ENCODE results near the gene EMILIN3. TPM values are rescaled to one million over a fixed set of nuclear protein-coding genes. Genes with fewer than 3 reads are reported as not detected.

The EMILIN3 gene
- total RNA-seq, 1 experiment from 2014 or later = not detected

GRCh38 chr20:41394931-41395666, 28.5 kb upstream of the EMILIN3 start:
- RAD21 ChIA-PET (ENCODE audit: low non-redundant PET in 1 of 2, low total read pairs in 2 of 2, uncharacterized antibody in 2 of 2, unreplicated experiment in 2 of 2) = no interaction called here
- no peak for ATAC-seq
- TF ChIP-seq YY1 (IDR thresholded peaks at IDR 0.05; ENCODE audit: extremely low read depth, insufficient replicate concordance, low read depth, low read length) = no peak
- no peak for TF ChIP-seq POLR2A (IDR thresholded peaks at IDR 0.05; ENCODE audit: borderline replicate concordance, extremely low read depth, insufficient read depth, insufficient read length)
- TF ChIP-seq SP1 (IDR thresholded peaks at IDR 0.05; ENCODE audit: low read depth) = no peak
- no peak for TF ChIP-seq JUND (IDR thresholded peaks at IDR 0.05)
- TF ChIP-seq EZH2 (IDR thresholded peaks at IDR 0.05) = no peak
- no peak for TF ChIP-seq SIN3A (IDR thresholded peaks at IDR 0.05; ENCODE audit: low read depth)
- TF ChIP-seq, protein P1, sequence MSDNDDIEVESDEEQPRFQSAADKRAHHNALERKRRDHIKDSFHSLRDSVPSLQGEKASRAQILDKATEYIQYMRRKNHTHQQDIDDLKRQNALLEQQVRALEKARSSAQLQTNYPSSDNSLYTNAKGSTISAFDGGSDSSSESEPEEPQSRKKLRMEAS (IDR thresholded peaks at IDR 0.05) = no peak
- TF ChIP-seq CBX3 (IDR thresholded peaks at IDR 0.05; ENCODE audit: low read depth) = no peak
- TF ChIP-seq, protein P2, sequence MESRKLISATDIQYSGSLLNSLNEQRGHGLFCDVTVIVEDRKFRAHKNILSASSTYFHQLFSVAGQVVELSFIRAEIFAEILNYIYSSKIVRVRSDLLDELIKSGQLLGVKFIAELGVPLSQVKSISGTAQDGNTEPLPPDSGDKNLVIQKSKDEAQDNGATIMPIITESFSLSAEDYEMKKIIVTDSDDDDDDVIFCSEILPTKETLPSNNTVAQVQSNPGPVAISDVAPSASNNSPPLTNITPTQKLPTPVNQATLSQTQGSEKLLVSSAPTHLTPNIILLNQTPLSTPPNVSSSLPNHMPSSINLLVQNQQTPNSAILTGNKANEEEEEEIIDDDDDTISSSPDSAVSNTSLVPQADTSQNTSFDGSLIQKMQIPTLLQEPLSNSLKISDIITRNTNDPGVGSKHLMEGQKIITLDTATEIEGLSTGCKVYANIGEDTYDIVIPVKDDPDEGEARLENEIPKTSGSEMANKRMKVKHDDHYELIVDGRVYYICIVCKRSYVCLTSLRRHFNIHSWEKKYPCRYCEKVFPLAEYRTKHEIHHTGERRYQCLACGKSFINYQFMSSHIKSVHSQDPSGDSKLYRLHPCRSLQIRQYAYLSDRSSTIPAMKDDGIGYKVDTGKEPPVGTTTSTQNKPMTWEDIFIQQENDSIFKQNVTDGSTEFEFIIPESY (IDR thresholded peaks at IDR 0.05; ENCODE audit: extremely low read depth, insufficient replicate concordance, low read length) = no peak
- TF ChIP-seq RAD21 (IDR thresholded peaks at IDR 0.05; ENCODE audit: low read depth) = no peak
- no peak for TF ChIP-seq ELF1 (IDR thresholded peaks at IDR 0.05; ENCODE audit: borderline replicate concordance, low read depth)
- no peak for TF ChIP-seq EGR1 (IDR thresholded peaks at IDR 0.05; ENCODE audit: low read depth)
- no peak for TF ChIP-seq EZH2phosphoT487 (IDR thresholded peaks at IDR 0.05; ENCODE audit: borderline replicate concordance)
- no peak for TF ChIP-seq ZNF274 (IDR thresholded peaks at IDR 0.05; ENCODE audit: low read depth, low read length)
- no peak for TF ChIP-seq POLR2AphosphoS5 (IDR thresholded peaks at IDR 0.05; ENCODE audit: low read depth, low read length)
- Histone ChIP-seq H3K4me1 (ENCODE audit: control insufficient read depth in 1 of 2, insufficient read depth in 2 of 2, low read length in 2 of 2) (no peaks in the 10 kb centered on the region), H4K20me1 (ENCODE audit: insufficient read depth) (no peaks in the 10 kb centered on the region), H3K36me3 (ENCODE audit: control insufficient read depth in 1 of 2, insufficient read depth in 2 of 2, low read length in 2 of 2) (no peaks in the 10 kb centered on the region), H3K9me3 (ENCODE audit: control insufficient read depth in 1 of 2, insufficient read depth in 1 of 2, low read depth in 1 of 2, low read length in 2 of 2) (no peaks in the 10 kb centered on the region), H3K9me2 (ENCODE audit: insufficient read depth) (no peaks in the 10 kb centered on the region), H3K4me3 (replicated peaks in 1 of 2; ENCODE audit: low read depth in 1 of 2, low read length in 2 of 2) (no peak overlapping the region), H2AFZ (ENCODE audit: low read depth, low read length, poor library complexity, severe bottlenecking) (no peak overlapping the region), H3K27me3 (ENCODE audit: insufficient read depth, low read length) (no peaks in the 10 kb centered on the region), H3K27ac (ENCODE audit: low read depth, low read length) (no peak overlapping the region), H3K4me2 (ENCODE audit: low read length) (no peak overlapping the region), H3K9ac (ENCODE audit: low read length) (no peak overlapping the region), H3K79me2 (ENCODE audit: insufficient read depth, low read length) (no peaks in the 10 kb centered on the region)
- no TSS peak for BruUV-seq (replicated peaks)
- CTCF ChIA-PET = no interaction called here
- intact Hi-C loops (cut with micrococcal nuclease) = no loop called here
- POLR2A ChIA-PET = no interaction called here
- DNase-seq (ENCODE audit: low read depth, low spot score) = no peak
